Type B pancreatic cell (in vitro differentiated cells): ENCODE data around the gene SDR39U1. TPM values are rescaled to one million over a fixed set of nuclear protein-coding genes. Genes with fewer than 3 reads are reported as not detected.

Experiments used
- DNase-seq: peaks from one replicate; pipeline ENCODE4 v3.0.0; 2021; ENCODE audit warnings: mixed read lengths; ENCODE audit not compliant: unreplicated experiment; ENCODE audit errors: extremely low spot score
- H3K27ac Mint-ChIP-seq: 2 replicates; pipeline ENCODE4 v1.8.0; 2021; ENCODE audit warnings: mild to moderate bottlenecking, mixed read lengths
- H3K27me3 Mint-ChIP-seq: 2 replicates; pipeline ENCODE4 v1.8.0; 2021; ENCODE audit warnings: mixed read lengths
- H3K36me3 Mint-ChIP-seq: 2 replicates; pipeline ENCODE4 v1.8.0; 2021; ENCODE audit warnings: mixed read lengths
- H3K4me1 Mint-ChIP-seq: one replicate; pipeline ENCODE4 v1.8.0; 2021; ENCODE audit warnings: mixed read lengths; ENCODE audit not compliant: unreplicated experiment
- H3K4me3 Mint-ChIP-seq: 2 replicates; pipeline ENCODE4 v1.8.0; 2021; ENCODE audit warnings: mild to moderate bottlenecking, mixed read lengths
- H3K9me3 Mint-ChIP-seq: 2 replicates; pipeline ENCODE4 v1.8.0; 2021; ENCODE audit warnings: mixed read lengths
- CTCF ChIP-seq: fragments of 200-600 bp; sonication (generic); conservative IDR thresholded peaks from 2 replicates; pipeline ENCODE4 v1.5.0; 2021; ENCODE audit warnings: antibody characterized with exemption, mild to moderate bottlenecking
- total RNA-seq: library from RNA; stranded (reverse); gene quantifications from 2 replicates; pipeline ENCODE4 v1.2.1, GENCODE V29; 2021; ENCODE audit warnings: low replicate concordance

The SDR39U1 gene
- total RNA-seq, 1 donor from 2014 or later: 62.1 TPM

DNA sequence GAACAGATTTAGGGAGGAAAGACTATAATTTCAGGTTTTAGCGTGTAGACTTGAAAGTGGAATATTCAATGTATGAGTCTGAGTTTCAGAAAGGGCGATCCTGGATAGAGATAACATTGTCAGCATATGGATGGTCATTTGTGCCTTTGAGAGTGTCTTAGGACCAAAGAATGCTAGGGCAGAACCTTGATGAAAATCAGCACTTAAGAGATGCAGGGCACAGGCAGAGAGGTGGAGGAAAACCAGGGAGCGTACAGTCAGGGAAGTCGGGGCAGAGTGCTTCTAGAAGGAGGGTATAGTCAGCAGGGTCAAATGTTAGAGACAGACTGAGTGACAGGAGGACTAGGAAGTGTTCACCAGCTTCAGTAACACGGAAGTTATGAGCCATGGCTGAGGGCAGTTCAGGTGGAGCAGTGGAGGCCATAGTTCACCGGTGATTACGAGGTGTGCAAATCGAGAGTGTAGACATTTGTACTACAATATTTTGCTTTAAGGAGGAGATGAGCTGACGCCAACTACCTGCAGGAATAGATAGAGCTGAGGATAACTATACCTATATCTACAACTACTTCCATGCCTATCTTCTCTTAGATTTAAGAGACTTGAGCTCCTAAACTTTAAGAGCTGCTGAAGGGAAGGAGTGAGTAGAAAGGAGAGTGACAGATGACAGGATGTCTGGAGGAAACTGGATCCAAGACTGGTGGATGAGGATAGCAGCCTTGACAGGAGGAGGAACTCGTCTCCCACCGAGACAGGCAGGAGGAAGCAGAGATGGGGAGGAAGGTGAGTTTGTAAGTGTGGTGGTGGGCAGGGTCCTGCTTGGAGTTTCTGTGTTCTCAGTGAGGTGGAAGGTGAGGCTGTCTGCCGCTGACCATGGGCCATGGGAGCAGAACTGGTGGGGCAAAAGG, 19.6 kb downstream of the SDR39U1 start:
- H3K9me3 Mint-ChIP-seq: no peaks in the 10 kb centered on the region
- TF ChIP-seq CTCF: no peak
- peaks cover 4% of the 10 kb centered on the region for H3K4me1 Mint-ChIP-seq
- H3K4me3 Mint-ChIP-seq: no peak overlapping the region
- H3K27me3 Mint-ChIP-seq: no peaks in the 10 kb centered on the region
- no peak for DNase-seq
- H3K36me3 Mint-ChIP-seq: no peaks in the 10 kb centered on the region
- H3K27ac Mint-ChIP-seq: no peak overlapping the region

DNA sequence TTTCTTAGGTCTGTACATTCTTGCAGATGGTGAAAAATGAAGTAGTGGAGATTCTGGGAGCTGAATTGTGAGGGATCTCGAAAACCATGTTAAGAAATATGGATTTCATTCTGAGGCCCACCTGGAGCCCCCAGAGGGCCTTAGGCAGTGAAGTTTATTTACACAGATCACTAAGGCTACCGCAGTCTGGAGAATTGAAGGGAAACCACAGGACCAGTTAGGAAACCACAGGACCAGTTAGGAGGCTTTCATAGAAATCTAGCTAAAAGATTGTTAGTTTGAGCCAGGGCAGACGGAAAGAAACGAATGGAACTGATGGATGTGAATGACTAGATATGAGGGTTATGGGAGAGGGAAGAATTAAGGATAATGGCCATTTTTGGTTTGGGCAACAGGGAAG, 20.3 kb downstream of the SDR39U1 start:
- peaks cover 4% of the 10 kb centered on the region for H3K4me1 Mint-ChIP-seq

DNA sequence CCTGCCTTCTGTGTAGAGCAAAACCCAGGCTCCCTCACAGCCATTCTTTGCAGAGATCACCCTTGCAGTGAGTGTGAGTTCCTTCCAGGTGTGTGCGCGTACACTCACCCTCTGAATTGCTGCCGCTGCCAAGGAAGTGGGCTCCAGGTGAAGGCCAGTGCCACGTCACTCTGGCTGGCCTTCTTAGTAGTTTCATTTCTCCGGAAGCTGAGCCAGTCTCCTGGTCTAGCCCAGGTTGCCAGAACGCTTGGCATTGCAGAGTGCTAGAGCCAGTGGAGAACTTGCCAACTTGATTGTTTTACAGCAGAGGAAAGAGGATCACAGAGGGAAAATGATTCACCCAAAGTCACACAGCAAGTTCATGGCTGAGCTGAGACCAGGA, 24.1 kb downstream of the SDR39U1 start:
- Mint-ChIP-seq H3K36me3 (peaks cover 3% of the 10 kb centered on the region), H3K27ac (no peak overlapping the region), H3K4me3 (no peak overlapping the region), H3K4me1 (no peaks in the 10 kb centered on the region), H3K9me3 (no peaks in the 10 kb centered on the region), H3K27me3 (no peaks in the 10 kb centered on the region)
- no peak for DNase-seq
- no peak for TF ChIP-seq CTCF

More for the DNA sequence above, 20.3 kb downstream of the SDR39U1 start:
- no peaks in the 10 kb centered on the region for H3K27me3 Mint-ChIP-seq
- no peak overlapping the region for H3K4me3 Mint-ChIP-seq
- no peaks in the 10 kb centered on the region for H3K9me3 Mint-ChIP-seq
- no peaks in the 10 kb centered on the region for H3K36me3 Mint-ChIP-seq
- DNase-seq: no peak
- H3K27ac Mint-ChIP-seq: no peak overlapping the region
- TF ChIP-seq CTCF: no peak

GRCh38 chr14:24417832-24418491, 24.6 kb downstream of the SDR39U1 start:
- no peak overlapping the region for H3K27ac Mint-ChIP-seq
- no peak for TF ChIP-seq CTCF
- H3K4me1 Mint-ChIP-seq: no peaks in the 10 kb centered on the region
- H3K27me3 Mint-ChIP-seq: no peaks in the 10 kb centered on the region
- no peak overlapping the region for H3K4me3 Mint-ChIP-seq
- peaks cover 4% of the 10 kb centered on the region for H3K36me3 Mint-ChIP-seq
- no peaks in the 10 kb centered on the region for H3K9me3 Mint-ChIP-seq
- no peak for DNase-seq

DNA sequence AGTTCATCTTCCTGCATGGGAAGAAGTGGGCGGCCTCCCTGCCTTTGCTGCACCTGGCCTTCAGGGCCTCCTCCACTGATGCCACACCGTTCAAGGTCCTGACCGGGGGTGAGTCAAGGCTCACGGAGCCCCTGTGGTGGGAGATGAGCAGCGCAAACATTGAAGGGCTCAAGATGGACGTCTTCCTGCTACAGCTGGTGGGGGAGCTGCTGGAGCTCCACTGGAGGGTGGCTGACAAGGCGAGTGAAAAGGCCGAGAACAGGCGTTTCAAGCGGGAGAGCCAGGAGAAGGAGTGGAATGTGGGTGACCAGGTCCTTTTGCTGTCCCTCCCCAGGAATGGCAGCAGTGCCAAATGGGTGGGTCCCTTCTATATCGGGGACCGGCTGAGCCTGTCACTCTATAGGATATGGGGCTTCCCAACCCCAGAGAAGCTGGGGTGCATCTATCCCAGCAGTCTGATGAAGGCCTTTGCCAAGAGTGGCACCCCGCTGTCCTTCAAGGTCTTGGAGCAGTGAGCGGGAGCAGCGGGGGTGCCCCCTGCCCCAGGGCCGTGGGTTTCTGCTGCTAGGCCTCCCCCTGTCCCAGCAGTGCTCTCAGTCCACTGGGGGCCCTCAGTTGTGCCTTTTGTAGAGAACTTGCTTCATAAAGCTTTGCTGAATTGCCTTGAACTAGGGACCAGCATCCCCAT, 25.5 kb downstream of the SDR39U1 start:
- Mint-ChIP-seq H3K4me3 (no peak overlapping the region), H3K27ac (no peak overlapping the region), H3K9me3 (no peaks in the 10 kb centered on the region), H3K4me1 (no peaks in the 10 kb centered on the region), H3K36me3 (peaks cover 12% of the 10 kb centered on the region), H3K27me3 (no peaks in the 10 kb centered on the region)
- no peak for TF ChIP-seq CTCF
- no peak for DNase-seq
